MM.1S (cell line): ENCODE data around the gene MSH5.

ENCODE experiments used
- DNase-seq: peaks from one replicate; pipeline ENCODE4 v3.0.0-alpha.2; 2015
- H2AFZ ChIP-seq: fragments of 300-600 bp; sonication (generic); 2 replicates; pipeline ENCODE4 v1.6.0; 2016; ENCODE audit warnings: antibody characterized with exemption, low read length
- H3F3A ChIP-seq: fragments of 300-600 bp; sonication (generic); 2 replicates; pipeline ENCODE4 v1.6.1; 2016; ENCODE audit warnings: mild to moderate bottlenecking, antibody characterized with exemption, low read length, moderate library complexity, mixed read lengths; ENCODE audit not compliant: insufficient read depth
- H3K27ac ChIP-seq: fragments of 300-600 bp; sonication (generic); 2 replicates; pipeline ENCODE4 v1.5.1; 2016; ENCODE audit warnings: mild to moderate bottlenecking, low read length
- H3K27me3 ChIP-seq: fragments of 300-600 bp; sonication (generic); replicated peaks from 2 replicates; pipeline ENCODE4 v1.6.0; 2016; ENCODE audit warnings: low read length; ENCODE audit not compliant: insufficient read depth
- H3K36me3 ChIP-seq: fragments of 300-600 bp; sonication (generic); replicated peaks from 2 replicates; pipeline ENCODE4 v1.6.1; 2016; ENCODE audit warnings: mild to moderate bottlenecking, low read length, mixed read lengths; ENCODE audit not compliant: insufficient read depth
- H3K4me1 ChIP-seq: fragments of 300-600 bp; sonication (generic); 2 replicates; pipeline ENCODE4 v1.6.1; 2016; ENCODE audit warnings: low read length, mixed read lengths
- H3K4me2 ChIP-seq: fragments of 300-600 bp; sonication (generic); 2 replicates; pipeline ENCODE4 v1.6.0; 2016; ENCODE audit warnings: low read depth, low read length
- H3K4me3 ChIP-seq: fragments of 300-600 bp; sonication (generic); 2 replicates; pipeline ENCODE4 v1.5.1; 2016; ENCODE audit warnings: low read length, mixed read lengths
- H3K79me2 ChIP-seq: fragments of 300-600 bp; sonication (generic); 2 replicates; pipeline ENCODE4 v1.6.1; 2016; ENCODE audit warnings: mixed run types, low read length, mixed read lengths
- H3K9ac ChIP-seq: fragments of 300-600 bp; sonication (generic); 2 replicates; pipeline ENCODE4 v1.6.1; 2016; ENCODE audit warnings: low read length, mixed read lengths
- H3K9me2 ChIP-seq: fragments of 300-600 bp; sonication (generic); replicated peaks from 2 replicates; pipeline ENCODE4 v1.6.1; 2016; ENCODE audit warnings: mild to moderate bottlenecking, low read length, mixed read lengths; ENCODE audit not compliant: insufficient read depth
- H3K9me3 ChIP-seq: fragments of 300-600 bp; sonication (generic); replicated peaks from 2 replicates; pipeline ENCODE4 v1.6.1; 2016; ENCODE audit warnings: mild to moderate bottlenecking, low read length, mixed read lengths; ENCODE audit not compliant: insufficient read depth
- H4K20me1 ChIP-seq: fragments of 300-600 bp; sonication (generic); 2 replicates; pipeline ENCODE4 v1.6.1; 2016; ENCODE audit warnings: mild to moderate bottlenecking, low read length, moderate library complexity, mixed read lengths; ENCODE audit not compliant: insufficient read depth
- CTCF ChIP-seq: fragments of 300-600 bp; sonication (generic); IDR thresholded peaks from 2 replicates; pipeline ENCODE4 v1.5.1; 2016; ENCODE audit warnings: antibody characterized with exemption, low read length, mixed read lengths
- EZH2 ChIP-seq: fragments of 300-600 bp; sonication (generic); optimal IDR thresholded peaks from 2 replicates; pipeline ENCODE3; 2017; ENCODE audit warnings: low read depth, mild to moderate bottlenecking, antibody characterized with exemption, low read length, mixed read lengths
- EZH2phosphoT487 ChIP-seq: fragments of 300-600 bp; sonication (generic); IDR thresholded peaks from 2 replicates; pipeline ENCODE4 v1.6.1; 2018; ENCODE audit warnings: antibody characterized with exemption, low read length

The MSH5 gene

GRCh38 chr6:31701666-31702404 lies 38.0 kb upstream of the MSH5 start:
- Histone ChIP-seq H4K20me1 (no peaks in the 10 kb centered on the region), H3K27me3 (no peaks in the 10 kb centered on the region; the same call in 1 of the 2 replicates), H3K9ac (peak overlapping the region; percentile 97), H2AFZ (0 out of 2 replicates have a peak overlapping the region, but pooled peaks have one; percentile 66), H3K9me2 (no peaks in the 10 kb centered on the region), H3K36me3 (no peaks in the 10 kb centered on the region), H3K9me3 (no peaks in the 10 kb centered on the region), H3F3A (peaks cover 7% of the 10 kb centered on the region; the same call in 1 of the 2 replicates), H3K4me1 (0 out of 2 replicates have a peak, but pooled peaks cover 6% of the 10 kb centered on the region), H3K79me2 (peaks cover 36% of the 10 kb centered on the region), H3K4me2 (peak overlapping the region; percentile 78), H3K27ac (peak overlapping the region; percentile 96; the same call in 1 of the 2 replicates), H3K4me3 (peak overlapping the region; percentile 80)
- DNase-seq = no peak
- no peak for TF ChIP-seq CTCF
- no peak for TF ChIP-seq EZH2phosphoT487
- TF ChIP-seq EZH2 = no peak

GRCh38 chr6:31702405-31702818 lies 37.4 kb upstream of the MSH5 start:
- H3K4me1 ChIP-seq = 0 out of 2 replicates have a peak, but pooled peaks cover 6% of the 10 kb centered on the region
- no peaks in the 10 kb centered on the region for H3K36me3 ChIP-seq
- TF ChIP-seq EZH2 (no peak), CTCF (no peak), EZH2phosphoT487 (no peak)
- no peaks in the 10 kb centered on the region for H4K20me1 ChIP-seq
- H3F3A ChIP-seq = peaks cover 7% of the 10 kb centered on the region; the same call in 1 of the 2 replicates
- H3K9me3 ChIP-seq = no peaks in the 10 kb centered on the region
- peak overlapping the region; percentile 96 for H3K27ac ChIP-seq
- no peak for DNase-seq
- peak overlapping the region; percentile 66 for H2AFZ ChIP-seq
- no peaks in the 10 kb centered on the region for H3K9me2 ChIP-seq
- peak overlapping the region; percentile 78 for H3K4me2 ChIP-seq
- H3K27me3 ChIP-seq = no peaks in the 10 kb centered on the region; the same call in 1 of the 2 replicates
- peak overlapping the region; percentile 97 for H3K9ac ChIP-seq
- peaks cover 35% of the 10 kb centered on the region for H3K79me2 ChIP-seq
- peak overlapping the region; percentile 80 for H3K4me3 ChIP-seq

- peak within 1 kb of the TSS; percentile 66 for H2AFZ ChIP-seq
- TF ChIP-seq CTCF (no peak), EZH2phosphoT487 (no peak), EZH2 (no peak)
- DNase-seq = peak; percentile 98
- peaks cover 7% of the 10 kb centered on the region; the same call in 1 of the 2 replicates for H3F3A ChIP-seq
- peak within 1 kb of the TSS; percentile 97 for H3K9ac ChIP-seq
- H4K20me1 ChIP-seq = no peaks in the 10 kb centered on the region
- peaks cover 31% of the 10 kb centered on the region for H3K79me2 ChIP-seq
- peak within 1 kb of the TSS; percentile 78 for H3K4me2 ChIP-seq
- H3K27me3 ChIP-seq = no peaks in the 10 kb centered on the region; the same call in 1 of the 2 replicates
- 0 out of 2 replicates have a peak, but pooled peaks cover 6% of the 10 kb centered on the region for H3K4me1 ChIP-seq
- peak within 1 kb of the TSS; percentile 96 for H3K27ac ChIP-seq
- no peaks in the 10 kb centered on the region for H3K9me3 ChIP-seq
- no peaks in the 10 kb centered on the region for H3K36me3 ChIP-seq
- H3K4me3 ChIP-seq = peak within 1 kb of the TSS; percentile 80
- H3K9me2 ChIP-seq = no peaks in the 10 kb centered on the region
These were observed 36.7 kb upstream of the MSH5 start, which contains the start of gene ABHD16A for GRCh38 chr6:31702819-31703716. Gene ABHD16A, minus strand, starts transcription at chr6:31703324. Its CDS starts 43 bp downstream, at chr6:31703281.
